Right cardiac atrium (tissue), 5 donors: Measurements from ENCODE around the gene CARS2. TPM values are rescaled to one million over a fixed set of nuclear protein-coding genes. Genes with fewer than 3 reads are reported as not detected.

Source experiments
- ATAC-seq, 2 donors: fragments of 200-7000 bp; cut with Tn5 transposase; one replicate each; pipeline versions ENCODE4 v1.8.0 to v1.9.1; 2020; ENCODE audit warnings: moderate library complexity in 2 of 2, mild to moderate bottlenecking in 1 of 2
- DNase-seq, 3 donors: peaks; one replicate each; pipeline ENCODE4 v3.0.0-alpha.2; 2020
- H3K27ac ChIP-seq: one replicate; pipeline ENCODE4 v1.5.1; 2013; ENCODE audit warnings: mild to moderate bottlenecking, low read length, control low read depth, moderate library complexity
- H3K27me3 ChIP-seq: one replicate; pipeline ENCODE4 v1.6.1; 2013; ENCODE audit not compliant: control insufficient read depth, insufficient read depth
- H3K4me1 ChIP-seq: one replicate; pipeline ENCODE4 v1.6.1; 2013; ENCODE audit warnings: low read length; ENCODE audit not compliant: control insufficient read depth, insufficient read depth
- H3K4me3 ChIP-seq: one replicate; pipeline ENCODE4 v1.5.1; 2013; ENCODE audit warnings: low read length, control low read depth
- H3K9me3 ChIP-seq: one replicate; pipeline ENCODE4 v1.6.1; 2013; ENCODE audit warnings: low read length; ENCODE audit not compliant: control insufficient read depth
- WGBS: extraction: QIAGEN DNeasy Blood & Tissue Kit; methylation state at CpG from one replicate; pipeline ENCODE4 v1.1.7; 2013; 5-methylcytosine and 5-hydroxymethylcytosine counted together
- intact Hi-C, 4 donors: fragments of 100-400 bp; cut with DNase I; formaldehyde crosslinking; loops; one replicate each; pipeline versions ENCODE4 v1.11.0 to v1.14.0; 2022 to 2023
- polyA plus RNA-seq: library from polyadenylated mRNA; stranded (reverse); fragments of 200-250 nt; gene quantifications from one replicate; pipeline ENCODE4 v1.2.3, GENCODE V29; 2013
- total RNA-seq, 4 donors: library from RNA; stranded (reverse); fragmentation: NEBNext Ultra II Directional; extraction: Animal tissue kit (Norgen Biotek cat#: 25700); gene quantifications; one replicate each; pipeline ENCODE4 v1.2.1, GENCODE V29; 2021
- donor health status: healthy with polysubstance abuse.
- donor health status: DM: no; HTN: yes; CAD: no.
- donor health status: DM: no; HTN: no; CAD: no.
- donor health status: DM: no; HTN: yes; CAD: no; lungs with severe emphysema.
- donor health status: DM: yes; HTN: yes; CAD: no.

Gene CARS2
- total and polyA plus RNA-seq, 5 donors: 36.5 to 51.0 (median 37.8) TPM

DNA sequence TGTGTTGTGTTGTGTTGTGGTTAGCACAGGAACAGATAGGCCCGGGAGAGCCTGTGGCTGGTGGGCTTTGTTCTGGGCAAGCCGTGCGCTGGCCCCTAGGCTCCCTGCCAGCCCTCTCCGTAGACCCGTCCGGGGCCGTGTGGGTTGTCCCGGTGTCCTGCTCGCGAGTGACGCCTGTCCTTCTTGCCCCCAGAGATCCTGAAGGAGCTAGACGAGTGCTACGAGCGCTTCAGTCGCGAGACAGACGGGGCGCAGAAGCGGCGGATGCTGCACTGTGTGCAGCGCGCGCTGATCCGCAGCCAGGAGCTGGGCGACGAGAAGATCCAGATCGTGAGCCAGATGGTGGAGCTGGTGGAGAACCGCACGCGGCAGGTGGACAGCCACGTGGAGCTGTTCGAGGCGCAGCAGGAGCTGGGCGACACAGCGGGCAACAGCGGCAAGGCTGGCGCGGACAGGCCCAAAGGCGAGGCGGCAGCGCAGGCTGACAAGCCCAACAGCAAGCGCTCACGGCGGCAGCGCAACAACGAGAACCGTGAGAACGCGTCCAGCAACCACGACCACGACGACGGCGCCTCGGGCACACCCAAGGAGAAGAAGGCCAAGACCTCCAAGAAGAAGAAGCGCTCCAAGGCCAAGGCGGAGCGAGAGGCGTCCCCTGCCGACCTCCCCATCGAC, 13.3 kb upstream of the CARS2 start:
- no peak for ATAC-seq
- peak in 2 of 3 donors; percentile 57 to 64 for DNase-seq
- Histone ChIP-seq H3K4me3 (no peak overlapping the region), H3K9me3 (no peaks in the 10 kb centered on the region), H3K4me1 (peaks cover 3% of the 10 kb centered on the region), H3K27me3 (no peaks in the 10 kb centered on the region), H3K27ac (no peak overlapping the region)
- intact Hi-C loops: loop anchor here in 1 of 4 donors (10.0 kb wide), 1 partner anchor 96 kb away; no protein-coding TSS in a partner anchor
- WGBS: 98% methylated on average over 61 of the region's 61 CpGs

GRCh38 chr13:110716247-110716515, 10.3 kb upstream of the CARS2 start:
- Histone ChIP-seq H3K4me3 (peak overlapping the region; percentile 96), H3K9me3 (no peaks in the 10 kb centered on the region), H3K27me3 (no peaks in the 10 kb centered on the region), H3K4me1 (peaks cover 3% of the 10 kb centered on the region), H3K27ac (peak overlapping the region; percentile 99)
- intact Hi-C loops: loop anchor here in 1 of 4 donors (10.0 kb wide), 1 partner anchor 99 kb away; no protein-coding TSS in a partner anchor
- WGBS: under 1% methylated on average over 12 of the region's 12 CpGs
- peak in 2 of 3 donors; percentile 56 to 74 for DNase-seq
- no peak for ATAC-seq

DNA sequence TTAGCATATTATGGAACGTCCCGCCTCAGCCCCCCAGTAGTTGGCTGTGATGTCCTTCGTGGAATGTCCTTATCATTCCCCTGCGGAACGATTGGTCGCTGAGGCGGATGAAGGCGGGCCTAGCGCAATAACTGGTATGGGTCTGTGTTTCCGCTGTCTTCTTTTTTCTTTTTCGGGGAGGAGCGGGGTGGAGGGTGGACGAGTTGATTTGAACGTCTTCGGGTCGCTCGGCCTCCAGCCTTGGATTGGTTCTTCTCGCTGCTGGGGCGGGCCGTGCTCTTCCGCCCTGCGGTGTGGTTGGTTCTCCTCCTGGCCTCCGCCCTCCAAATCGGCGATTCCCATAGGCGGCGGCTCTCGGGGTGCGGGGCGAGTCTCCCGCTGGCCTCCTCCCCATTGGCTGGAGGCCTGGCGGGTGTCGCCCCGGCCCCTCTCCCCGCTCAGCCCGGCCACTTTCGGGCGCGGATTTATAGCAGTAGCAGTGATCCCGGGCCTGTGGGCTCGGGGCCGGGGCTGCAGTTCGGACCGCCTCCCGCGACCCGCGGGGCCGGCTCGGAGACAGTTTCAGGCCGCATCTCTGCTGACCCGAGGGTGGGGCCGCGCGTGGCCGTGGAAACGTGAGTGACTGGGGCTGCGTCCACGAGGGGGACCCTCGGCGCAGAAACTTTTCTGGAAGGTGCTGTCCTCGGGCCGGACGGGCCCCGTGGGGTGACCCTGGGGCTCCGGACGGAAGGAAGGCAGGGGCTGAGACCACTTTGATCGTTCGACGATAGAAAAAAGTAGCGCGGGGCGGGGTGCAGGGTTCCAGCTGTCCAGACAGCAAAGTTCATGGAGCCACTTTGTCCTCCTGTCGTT, 9.7 kb upstream of the CARS2 start:
- peaks cover 3% of the 10 kb centered on the region for H3K4me1 ChIP-seq
- ATAC-seq: peak; percentile 86 to 87
- H3K27me3 ChIP-seq: no peaks in the 10 kb centered on the region
- peak; percentile 98 to 99 (median 99) for DNase-seq
- H3K4me3 ChIP-seq: peak overlapping the region; percentile 96
- intact Hi-C loops: loop anchor here in 1 of 4 donors (10.0 kb wide), 1 partner anchor 99 kb away; no protein-coding TSS in a partner anchor
- peak overlapping the region; percentile 99 for H3K27ac ChIP-seq
- WGBS: under 1% methylated on average over 74 of the region's 74 CpGs
- H3K9me3 ChIP-seq: no peaks in the 10 kb centered on the region

GRCh38 chr13:110714797-110715394, 9.0 kb upstream of the CARS2 start:
- intact Hi-C loops: loop anchor here in 1 of 4 donors (10.0 kb wide), 1 partner anchor 100 kb away; no protein-coding TSS in a partner anchor
- Histone ChIP-seq H3K9me3 (no peaks in the 10 kb centered on the region), H3K27ac (peak overlapping the region; percentile 100), H3K4me3 (peak overlapping the region; percentile 99), H3K4me1 (peaks cover 3% of the 10 kb centered on the region), H3K27me3 (no peaks in the 10 kb centered on the region)
- WGBS: under 1% methylated on average over 49 of the region's 49 CpGs
- peak; percentile 66 to 89 (median 88) for DNase-seq
- ATAC-seq: peak; percentile 6 to 11

GRCh38 chr13:110713981-110714796, 8.3 kb upstream of the CARS2 start:
- Histone ChIP-seq H3K27ac (peak overlapping the region; percentile 100), H3K27me3 (no peaks in the 10 kb centered on the region), H3K9me3 (no peaks in the 10 kb centered on the region), H3K4me3 (peak overlapping the region; percentile 99), H3K4me1 (peaks cover 3% of the 10 kb centered on the region)
- intact Hi-C loops: loop anchor here in 1 of 4 donors (10.0 kb wide), 1 partner anchor 101 kb away; no protein-coding TSS in a partner anchor
- ATAC-seq (no peak), DNase-seq (peak; percentile 53 to 81 (median 80))
- under 1% methylated on average over 86 of the region's 86 CpGs for WGBS

DNA sequence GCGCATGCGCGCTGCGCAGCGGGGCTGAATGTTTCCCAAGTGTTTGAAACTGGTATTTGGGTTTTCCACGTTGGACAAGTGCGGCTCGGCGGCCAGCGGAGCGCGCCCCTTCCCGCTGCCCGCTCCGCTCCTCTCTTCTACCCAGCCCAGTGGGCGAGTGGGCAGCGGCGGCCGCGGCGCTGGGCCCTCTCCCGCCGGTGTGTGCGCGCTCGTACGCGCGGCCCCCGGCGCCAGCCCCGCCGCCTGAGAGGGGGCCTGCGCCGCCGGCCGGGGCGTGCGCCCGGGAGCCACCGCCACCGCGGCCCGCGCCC, 7.7 kb upstream of the CARS2 start, which contains the start of gene ING1:
ING1 (plus strand) TSS at position 59 of the 311 bp plus-strand sequence. CDS start 450 bp downstream, outside the sequence.
- intact Hi-C loops: loop anchor here in 1 of 4 donors (10.0 kb wide), 1 partner anchor 101 kb away; no protein-coding TSS in a partner anchor
- H3K4me3 ChIP-seq: peak within 1 kb of the TSS; percentile 99
- under 1% methylated on average over 45 of the region's 45 CpGs for WGBS
- DNase-seq (no peak), ATAC-seq (no peak)
- no peaks in the 10 kb centered on the region for H3K9me3 ChIP-seq
- peaks cover 3% of the 10 kb centered on the region for H3K4me1 ChIP-seq
- no peaks in the 10 kb centered on the region for H3K27me3 ChIP-seq
- H3K27ac ChIP-seq: peak within 1 kb of the TSS; percentile 100

DNA sequence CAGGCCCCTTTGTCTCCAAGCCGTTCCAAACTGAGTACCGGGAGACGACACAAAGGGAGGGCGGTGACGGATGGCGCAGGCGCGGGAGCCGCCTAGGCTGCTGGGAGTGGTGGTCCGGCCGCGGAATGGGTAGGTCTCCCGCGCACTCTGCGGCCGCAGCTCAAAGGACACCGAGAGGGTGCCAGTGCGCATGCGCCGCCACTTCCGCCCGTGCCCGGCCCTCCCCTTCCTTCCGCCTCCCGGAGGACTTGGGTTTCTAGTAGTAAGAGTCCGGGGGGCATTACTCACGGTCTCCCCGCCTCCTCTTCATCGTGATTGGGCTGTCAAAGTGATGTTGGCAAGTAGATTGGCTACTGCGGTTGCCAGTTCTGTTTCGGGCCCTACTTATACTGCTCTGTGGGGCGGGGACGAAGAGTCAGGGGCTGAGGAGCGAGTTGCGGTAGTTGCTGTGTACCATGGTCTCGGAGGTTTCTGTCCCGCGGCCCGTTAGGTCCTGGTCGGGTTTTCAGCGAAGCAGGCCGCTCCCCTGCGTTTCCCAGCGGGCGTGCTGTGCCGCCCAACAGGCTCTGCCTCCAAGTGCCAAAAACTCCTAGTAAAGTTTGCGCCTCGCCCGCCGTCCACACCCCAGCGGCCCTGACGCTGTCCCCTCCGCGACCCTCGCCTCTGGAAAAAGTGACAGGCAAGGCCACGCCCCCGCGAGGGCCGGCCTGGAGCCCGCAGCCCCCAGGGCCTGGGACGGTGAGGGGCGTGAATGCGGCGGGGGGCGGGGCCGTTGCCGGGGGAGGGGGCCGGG, 7.1 kb upstream of the CARS2 start:
- intact Hi-C loops: loop anchor here in 1 of 4 donors (10.0 kb wide), 1 partner anchor 102 kb away; no protein-coding TSS in a partner anchor
- under 1% methylated on average over 68 of the region's 68 CpGs for WGBS
- peak; percentile 100 for DNase-seq

DNA sequence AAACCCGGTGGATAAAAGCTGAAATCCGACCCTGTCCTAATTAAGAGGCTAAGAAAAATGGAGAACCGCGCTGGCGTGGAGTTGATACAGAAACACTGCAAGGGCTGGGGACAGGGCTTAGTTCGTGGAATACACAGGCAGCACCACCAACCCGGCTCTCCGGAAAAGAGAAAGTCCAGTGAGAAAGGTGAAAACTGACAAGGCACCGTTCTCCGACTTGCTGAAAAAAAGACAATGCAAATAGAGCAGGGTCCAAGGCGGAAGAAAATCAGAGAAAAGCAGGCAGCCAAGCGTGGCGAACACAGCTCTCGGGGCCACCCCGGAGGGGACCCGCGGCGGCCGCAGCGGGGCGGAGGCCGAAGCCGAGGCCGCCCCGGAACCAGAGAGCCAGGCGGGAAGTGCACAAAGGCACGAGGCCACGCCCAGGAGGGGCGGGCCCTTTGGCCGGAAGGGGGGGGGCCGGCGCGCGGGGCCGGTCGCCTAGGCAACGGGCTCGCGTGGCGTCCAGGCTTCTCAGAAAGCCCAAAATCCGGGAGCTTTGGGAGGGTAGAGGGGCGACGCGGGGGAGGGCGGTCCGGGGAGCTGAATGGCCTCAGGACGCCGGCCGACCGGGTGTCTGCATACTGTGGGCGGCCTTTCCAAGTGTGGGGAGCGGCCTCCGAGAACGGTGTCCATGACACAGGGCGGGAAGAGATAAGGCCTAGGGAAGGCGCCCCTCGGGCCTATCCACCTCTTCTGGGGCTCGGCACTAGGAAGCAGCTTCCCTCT, 6.3 kb upstream of the CARS2 start:
- intact Hi-C loops: loop anchor here in 1 of 4 donors (10.0 kb wide), 1 partner anchor 103 kb away; no protein-coding TSS in a partner anchor
- under 1% methylated on average over 58 of the region's 58 CpGs for WGBS

More for the DNA sequence above, 7.1 kb upstream of the CARS2 start:
- H3K27me3 ChIP-seq: no peaks in the 10 kb centered on the region
- ATAC-seq: peak; percentile 81 to 86
- H3K4me1 ChIP-seq: peaks cover 3% of the 10 kb centered on the region
- H3K4me3 ChIP-seq: peak overlapping the region; percentile 99
- H3K27ac ChIP-seq: peak overlapping the region; percentile 100
- no peaks in the 10 kb centered on the region for H3K9me3 ChIP-seq

More for the DNA sequence above, 6.3 kb upstream of the CARS2 start:
- ATAC-seq: peak; percentile 72 to 75
- Histone ChIP-seq H3K27me3 (no peaks in the 10 kb centered on the region), H3K4me1 (no peaks in the 10 kb centered on the region), H3K9me3 (no peaks in the 10 kb centered on the region), H3K4me3 (peak overlapping the region; percentile 60), H3K27ac (peak overlapping the region; percentile 95)
- DNase-seq: peak; percentile 87 to 96 (median 95)
